ENCODE results near the gene BEST4. TPM values are rescaled to one million over a fixed set of nuclear protein-coding genes. Genes with fewer than 3 reads are reported as not detected.
"Not testable (repeated sequence)": the region's sequence is repeated elsewhere in the genome, so short reads cannot be mapped to it uniquely, and the experiment has no call there.

BEST4 gene
- total and polyA plus RNA-seq, 4 experiments from 2014 or later: 0.20 to 1.6 (median 1.2) TPM; not detected in 1

GRCh38 chr1:44802306-44803061, 14.5 kb upstream of the BEST4 start:
- Mint-ChIP-seq H3K4me3 (peak overlapping the region; percentile 88 to 99 (median 95)), H3K27ac (peak overlapping the region; percentile 82 to 100 (median 95)), H3K9me3 (peaks cover 0 to 7% (median 0%) of the 10 kb centered on the region in 8 donors), H3K4me1 (peaks cover 35 to 68% (median 42%) of the 10 kb centered on the region in 4 donors), H3K36me3 (peaks cover 40 to 55% of the 10 kb centered on the region in 2 donors), H3K27me3 (no peaks in the 10 kb centered on the region)
- peaks cover 35% of the 10 kb centered on the region for H3K36me3 ChIP-seq (ENCODE audit: insufficient read depth, low read length)
- peak overlapping the region; percentile 77 to 83 for H3K4me3 ChIP-seq (ENCODE audit: low read length in 2 of 2)
- POLR2A ChIA-PET (ENCODE audit: partially characterized antibody): interaction anchor here (1.1 to 18.2 kb wide), 6 partner anchors 15 to 501 kb away, joined by 3 to 1564 read pairs (median 4); partner anchors contain the start of genes BEST4, BTBD19, DYNLT4 and RNU5D-1
- no peaks in the 10 kb centered on the region for H3K27me3 ChIP-seq (ENCODE audit: insufficient read depth, low read length)
- peaks cover 57% of the 10 kb centered on the region for H3K4me1 ChIP-seq (ENCODE audit: insufficient read depth, low read length)
- CTCF ChIA-PET (ENCODE audit: partially characterized antibody): interaction anchor here (0.5 to 13.0 kb wide), 2 partner anchors 18 to 84 kb away, joined by 3 to 174 read pairs; no protein-coding TSS in a partner anchor
- peak in 2 of 5 donors; percentile 22 to 49 for DNase-seq
- intact Hi-C loops (cut with micrococcal nuclease): loop anchor here (1.0 to 10.0 kb wide), 4 partner anchors 17 to 885 kb away; partner anchors contain the start of genes GPBP1L1, NASP, TESK2 and TMEM69
- peak overlapping the region; percentile 96 for H3K27ac ChIP-seq (ENCODE audit: low read depth, low read length)
- no peaks in the 10 kb centered on the region for H3K9me3 ChIP-seq (ENCODE audit: control insufficient read depth in 1 of 2, low read length in 2 of 2)

DNA sequence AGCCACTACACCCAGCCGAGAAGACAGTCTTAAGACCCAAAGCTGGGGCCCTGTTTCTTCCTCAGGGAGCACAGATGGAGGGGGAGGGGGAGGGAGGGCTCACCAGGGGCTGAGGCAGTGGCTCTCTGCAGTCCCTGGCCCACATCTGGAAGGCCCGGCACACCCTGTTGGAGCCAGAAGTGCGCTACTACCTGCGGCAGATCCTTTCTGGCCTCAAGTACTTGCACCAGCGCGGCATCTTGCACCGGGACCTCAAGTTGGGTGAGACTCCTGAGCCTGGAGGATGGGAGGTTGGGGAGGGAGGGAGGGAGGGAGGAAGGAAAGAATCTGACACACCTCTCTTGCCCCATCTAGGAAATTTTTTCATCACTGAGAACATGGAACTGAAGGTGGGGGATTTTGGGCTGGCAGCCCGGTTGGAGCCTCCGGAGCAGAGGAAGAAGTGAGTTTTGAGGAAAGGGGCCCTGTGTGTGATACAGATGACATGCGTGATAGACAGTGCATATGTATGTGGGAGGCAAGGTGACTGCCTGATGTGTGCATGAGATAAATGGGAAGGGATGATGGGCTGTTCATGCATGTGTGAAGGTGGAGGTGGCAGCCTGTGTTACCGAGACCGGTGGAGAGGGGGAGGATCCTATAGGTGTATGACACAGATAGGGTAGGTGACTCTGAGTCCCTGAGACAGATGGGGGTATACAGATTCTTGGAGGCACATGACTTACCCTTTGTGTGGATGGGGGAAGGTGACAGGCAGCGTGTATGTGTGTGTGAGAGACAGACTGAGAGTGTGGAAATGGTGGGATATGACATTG, 13.7 kb upstream of the BEST4 start:
- ChIA-PET CTCF (ENCODE audit: partially characterized antibody) (interaction anchor here (0.7 to 13.0 kb wide), 5 partner anchors 8 to 81 kb away, joined by 3 to 174 read pairs (median 5); partner anchors contain the start of gene BTBD19), POLR2A (ENCODE audit: partially characterized antibody) (interaction anchor here (1.1 to 18.2 kb wide), 13 partner anchors 12 to 782 kb away, joined by 3 to 1564 read pairs (median 23); partner anchors contain the start of genes BEST4, BTBD19, DYNLT4 and HECTD3)
- Histone ChIP-seq H3K4me1 (ENCODE audit: insufficient read depth, low read length) (peaks cover 49% of the 10 kb centered on the region), H3K27me3 (ENCODE audit: insufficient read depth, low read length) (no peaks in the 10 kb centered on the region), H3K27ac (ENCODE audit: low read depth, low read length) (peak overlapping the region; percentile 96), H3K9me3 (ENCODE audit: control insufficient read depth in 1 of 2, low read length in 2 of 2) (no peaks in the 10 kb centered on the region), H3K4me3 (ENCODE audit: low read length in 2 of 2) (peak overlapping the region; percentile 77 to 83), H3K36me3 (ENCODE audit: insufficient read depth, low read length) (peaks cover 33% of the 10 kb centered on the region)
- intact Hi-C loops (cut with micrococcal nuclease): loop anchor here (1.0 to 10.0 kb wide), 5 partner anchors 8 to 886 kb away; partner anchors contain the start of genes GPBP1L1, NASP, TESK2 and TMEM69
- H3K4me3 Mint-ChIP-seq: peak overlapping the region; percentile 88 to 99 (median 95)
- peaks cover 34 to 47% of the 10 kb centered on the region in 2 donors for H3K36me3 Mint-ChIP-seq
- H3K4me1 Mint-ChIP-seq: peaks cover 28 to 60% (median 35%) of the 10 kb centered on the region in 4 donors
- no peaks in the 10 kb centered on the region for H3K27me3 Mint-ChIP-seq
- peak overlapping the region; percentile 82 to 100 (median 97) for H3K27ac Mint-ChIP-seq
- H3K9me3 Mint-ChIP-seq: peaks cover 0 to 7% (median 0%) of the 10 kb centered on the region in 8 donors
- peak in 4 of 5 donors; percentile 43 to 76 (median 50) for DNase-seq

GRCh38 chr1:44799770-44800584, 12.0 kb upstream of the BEST4 start, which contains the start of gene PLK3:
PLK3 (plus strand) TSS chr1:44800377; CDS start chr1:44800464, 87 bp downstream.
- ChIA-PET POLR2A (ENCODE audit: partially characterized antibody) (interaction anchor here (0.7 to 18.2 kb wide), 33 partner anchors 10 to 886 kb away, joined by 3 to 1564 read pairs (median 6); partner anchors contain the start of genes ARMH1, BEST4, BTBD19 and DYNLT4), CTCF (ENCODE audit: partially characterized antibody) (interaction anchor here (0.7 to 13.0 kb wide), 22 partner anchors 9 to 504 kb away, joined by 3 to 174 read pairs (median 4); partner anchors contain the start of genes BEST4, BTBD19, HECTD3 and RNU5D-1)
- Histone ChIP-seq H3K27me3 (ENCODE audit: insufficient read depth, low read length) (no peaks in the 10 kb centered on the region), H3K27ac (ENCODE audit: low read depth, low read length) (peak within 1 kb of the TSS; percentile 96), H3K4me3 (ENCODE audit: low read length in 2 of 2) (peak within 1 kb of the TSS; percentile 77 to 83), H3K36me3 (ENCODE audit: insufficient read depth, low read length) (peaks cover 22% of the 10 kb centered on the region), H3K9me3 (ENCODE audit: control insufficient read depth in 1 of 2, low read length in 2 of 2) (no peaks in the 10 kb centered on the region), H3K4me1 (ENCODE audit: insufficient read depth, low read length) (peaks cover 37% of the 10 kb centered on the region)
- H3K9me3 Mint-ChIP-seq: peaks cover 0 to 7% (median 0%) of the 10 kb centered on the region in 8 donors
- peaks cover 23 to 48% (median 31%) of the 10 kb centered on the region in 4 donors for H3K4me1 Mint-ChIP-seq
- peaks cover 24 to 39% of the 10 kb centered on the region in 2 donors for H3K36me3 Mint-ChIP-seq
- no peaks in the 10 kb centered on the region for H3K27me3 Mint-ChIP-seq
- intact Hi-C loops (cut with micrococcal nuclease): loop anchor here (2.0 to 10.0 kb wide), 5 partner anchors 37 to 887 kb away; partner anchors contain the start of genes GPBP1L1, HECTD3, NASP and TESK2
- peak within 1 kb of the TSS; percentile 82 to 100 (median 99) for H3K27ac Mint-ChIP-seq
- peak within 1 kb of the TSS; percentile 89 to 99 (median 96) for H3K4me3 Mint-ChIP-seq
- peak; percentile 99 to 100 (median 99) for DNase-seq

GRCh38 chr1:44798481-44799365, 10.8 kb upstream of the BEST4 start:
- ChIA-PET POLR2A (ENCODE audit: partially characterized antibody) (interaction anchor here (1.0 to 18.2 kb wide), 11 partner anchors 11 to 213 kb away, joined by 3 to 1564 read pairs (median 7); partner anchors contain the start of genes BEST4, BTBD19, DYNLT4 and HECTD3), CTCF (ENCODE audit: partially characterized antibody) (interaction anchor here (0.7 to 13.0 kb wide), 12 partner anchors 11 to 502 kb away, joined by 3 to 174 read pairs (median 5); partner anchors contain the start of genes BTBD19, HECTD3 and UROD)
- H3K4me3 ChIP-seq (ENCODE audit: low read length in 2 of 2): no peak overlapping the region
- H3K27me3 ChIP-seq (ENCODE audit: insufficient read depth, low read length): no peaks in the 10 kb centered on the region
- peak in 1 of 5 donors; percentile 37 for DNase-seq
- peaks cover 12% of the 10 kb centered on the region for H3K36me3 ChIP-seq (ENCODE audit: insufficient read depth, low read length)
- H3K27ac ChIP-seq (ENCODE audit: low read depth, low read length): no peak overlapping the region
- peak overlapping the region; percentile 49 to 100 (median 99) for H3K27ac Mint-ChIP-seq
- no peaks in the 10 kb centered on the region for H3K9me3 ChIP-seq (ENCODE audit: control insufficient read depth in 1 of 2, low read length in 2 of 2)
- intact Hi-C loops (cut with micrococcal nuclease): loop anchor here (2.0 kb wide), 2 partner anchors 38 to 212 kb away; partner anchors contain the start of gene HECTD3
- peaks cover 28% of the 10 kb centered on the region for H3K4me1 ChIP-seq (ENCODE audit: insufficient read depth, low read length)
- peaks cover 21 to 27% of the 10 kb centered on the region in 2 donors for H3K36me3 Mint-ChIP-seq
- no peaks in the 10 kb centered on the region for H3K27me3 Mint-ChIP-seq
- H3K9me3 Mint-ChIP-seq: peaks cover 0 to 4% (median 0%) of the 10 kb centered on the region in 8 donors
- peaks cover 20 to 37% (median 25%) of the 10 kb centered on the region in 4 donors for H3K4me1 Mint-ChIP-seq
- peak overlapping the region in 4 of 8 donors; percentile 21 to 99 (median 96) for H3K4me3 Mint-ChIP-seq

GRCh38 chr1:44797886-44798285, 9.9 kb upstream of the BEST4 start:
- H3K27me3 Mint-ChIP-seq; H3K27me3 ChIP-seq (ENCODE audit: insufficient read depth, low read length); H3K27ac ChIP-seq (ENCODE audit: low read depth, low read length); H3K9me3 Mint-ChIP-seq; H3K9me3 ChIP-seq (ENCODE audit: control insufficient read depth in 1 of 2, low read length in 2 of 2); H3K36me3 ChIP-seq (ENCODE audit: insufficient read depth, low read length); H3K4me3 ChIP-seq (ENCODE audit: low read length in 2 of 2): not testable (repeated sequence)
- POLR2A ChIA-PET (ENCODE audit: partially characterized antibody): interaction anchor here (1.3 to 18.2 kb wide), 2 partner anchors 20 to 22 kb away, joined by 9 to 1564 read pairs; partner anchors contain the start of genes BTBD19, DYNLT4 and RPS8
- CTCF ChIA-PET (ENCODE audit: partially characterized antibody): interaction anchor here (1.3 to 3.8 kb wide), 4 partner anchors 10 to 16 kb away, joined by 3 to 63 read pairs (median 6); partner anchors contain the start of genes BEST4 and BTBD19
- peak overlapping the region in 6 of 7 donors; percentile 36 to 82 (median 62) for H3K27ac Mint-ChIP-seq
- peak in 1 of 5 donors; percentile 15 for DNase-seq
- intact Hi-C loops (cut with micrococcal nuclease): loop anchor here (2.0 kb wide), 2 partner anchors 39 to 213 kb away; partner anchors contain the start of gene HECTD3
- H3K4me1 Mint-ChIP-seq: peaks cover 14 to 28% (median 22%) of the 10 kb centered on the region in 4 donors
- peaks cover 20% of the 10 kb centered on the region for H3K4me1 ChIP-seq (ENCODE audit: insufficient read depth, low read length)
- peak overlapping the region in 1 of 8 donors; percentile 10 for H3K4me3 Mint-ChIP-seq
- peaks cover 15 to 18% of the 10 kb centered on the region in 2 donors for H3K36me3 Mint-ChIP-seq
